ENCODE measurements around the gene PTPN11.
"Not testable (repeated sequence)": the region's sequence is repeated elsewhere in the genome, so short reads cannot be mapped to it uniquely, and the experiment has no call there.

Gene PTPN11

DNA sequence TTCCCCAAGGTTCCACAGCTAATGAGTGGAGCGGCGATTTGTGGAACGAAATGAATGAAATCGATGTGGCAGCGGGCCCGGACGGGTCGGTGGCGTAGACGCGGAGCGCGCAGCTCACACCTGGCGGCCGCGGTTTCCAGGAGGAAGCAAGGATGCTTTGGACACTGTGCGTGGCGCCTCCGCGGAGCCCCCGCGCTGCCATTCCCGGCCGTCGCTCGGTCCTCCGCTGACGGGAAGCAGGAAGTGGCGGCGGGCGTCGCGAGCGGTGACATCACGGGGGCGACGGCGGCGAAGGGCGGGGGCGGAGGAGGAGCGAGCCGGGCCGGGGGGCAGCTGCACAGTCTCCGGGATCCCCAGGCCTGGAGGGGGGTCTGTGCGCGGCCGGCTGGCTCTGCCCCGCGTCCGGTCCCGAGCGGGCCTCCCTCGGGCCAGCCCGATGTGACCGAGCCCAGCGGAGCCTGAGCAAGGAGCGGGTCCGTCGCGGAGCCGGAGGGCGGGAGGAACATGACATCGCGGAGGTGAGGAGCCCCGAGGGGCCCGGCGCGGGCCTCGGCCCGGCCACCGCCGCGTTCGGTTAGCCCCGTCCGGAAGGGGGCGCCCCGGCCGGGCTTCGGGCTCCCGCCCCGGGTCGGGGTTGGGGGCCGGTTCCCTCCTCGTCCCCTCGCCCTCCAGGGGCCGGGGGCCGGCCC lies at the start of gene PTPN11:
Gene PTPN11 (plus strand): TSS at position 340 of the 689 bp plus-strand sequence. CDS start 165 bp downstream, at position 505.
- peak; percentile 95 for DNase-seq

GRCh38 chr12:112370199-112370598 lies 48.5 kb upstream of the PTPN11 start:
- no peak for DNase-seq

DNA sequence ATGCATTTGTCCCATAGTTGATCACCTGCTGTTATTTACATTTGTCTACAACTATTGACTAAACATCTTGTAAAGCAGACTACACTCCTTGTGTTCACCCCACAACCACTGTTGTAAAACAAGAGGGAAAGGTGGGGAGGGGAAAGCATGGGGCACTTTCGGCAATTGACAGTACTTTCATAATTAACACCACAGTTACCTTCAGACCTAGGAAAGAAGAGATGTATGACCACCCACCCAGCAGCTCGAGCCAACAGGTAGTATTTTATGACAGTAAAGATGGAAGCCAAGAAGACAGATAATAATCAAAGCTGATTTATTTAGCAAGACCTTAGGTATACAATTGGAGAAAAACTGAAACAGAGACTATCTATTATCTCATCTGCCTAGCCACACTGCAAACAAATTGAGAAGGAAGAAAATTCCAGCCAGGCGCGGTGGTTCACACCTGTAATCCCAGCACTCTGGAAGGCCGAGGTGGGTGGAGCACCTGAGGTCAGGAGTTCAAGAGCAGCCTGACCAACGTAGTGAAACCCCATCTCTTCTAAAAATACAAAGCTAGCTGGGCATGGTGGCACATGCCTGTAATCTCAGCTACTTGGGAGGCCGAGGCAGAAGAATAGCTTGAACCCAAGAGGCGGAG lies 47.8 kb upstream of the PTPN11 start:
- DNase-seq = no peak

- no peak for DNase-seq
Measured at GRCh38 chr12:112374166-112374740, 44.5 kb upstream of the PTPN11 start.

- no peak for DNase-seq
Measured at GRCh38 chr12:112375105-112375504, 43.6 kb upstream of the PTPN11 start.

- DNase-seq = peak; percentile 22
Measured at GRCh38 chr12:112380663-112381405, 37.9 kb upstream of the PTPN11 start.

- DNase-seq = peak; percentile 31
Measured at GRCh38 chr12:112381406-112381882, 37.3 kb upstream of the PTPN11 start.

GRCh38 chr12:112381883-112382796 lies 36.6 kb upstream of the PTPN11 start, which contains the start of gene HECTD4:
HECTD4 (minus strand) TSS chr12:112382431; CDS start chr12:112382128, 303 bp downstream.
- peak; percentile 95 for DNase-seq

DNA sequence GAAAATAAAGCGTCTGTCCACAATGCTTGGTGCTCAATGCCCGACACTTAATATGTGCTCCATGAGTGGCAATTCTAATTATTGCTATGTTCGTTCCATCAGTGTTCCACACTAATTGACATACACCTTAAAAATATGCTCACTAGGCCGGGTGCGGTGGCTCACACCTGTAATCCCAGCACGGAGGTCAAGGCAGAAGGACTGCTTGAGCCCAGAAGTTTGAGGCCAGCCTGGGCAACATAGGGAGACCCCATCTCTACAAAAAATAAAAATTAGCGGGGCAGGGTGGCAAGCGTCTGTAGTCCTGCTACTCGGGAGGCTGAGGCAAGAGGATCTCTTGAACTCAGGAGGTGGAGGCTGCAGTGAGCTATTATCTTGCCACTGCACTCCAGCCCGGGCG lies 35.9 kb upstream of the PTPN11 start:
- no peak for DNase-seq

GRCh38 chr12:112386726-112387125 lies 32.0 kb upstream of the PTPN11 start:
- DNase-seq = no peak

DNA sequence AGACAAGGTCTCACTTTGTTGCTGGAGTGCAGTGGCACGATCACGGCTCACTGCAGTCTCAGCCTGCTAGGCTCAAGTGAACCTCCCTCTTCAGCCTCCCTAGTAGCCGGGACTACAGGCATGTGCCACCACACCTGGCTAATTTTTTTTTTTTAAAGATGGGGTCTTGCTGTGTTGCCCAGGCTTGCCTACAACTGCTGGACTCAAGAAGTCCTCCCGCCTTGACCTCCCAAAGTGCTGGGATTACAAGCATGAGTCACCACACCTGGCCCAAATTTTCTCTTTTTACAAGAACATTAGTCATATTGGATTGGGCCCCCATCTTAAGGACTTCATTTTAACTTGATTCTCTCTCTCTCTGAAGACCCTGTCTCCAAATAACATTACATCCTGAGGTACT lies 29.5 kb upstream of the PTPN11 start:
- no peak for DNase-seq

- DNase-seq = not testable (repeated sequence)
Measured at GRCh38 chr12:112389922-112390654, 28.7 kb upstream of the PTPN11 start.

GRCh38 chr12:112393328-112393727 lies 25.4 kb upstream of the PTPN11 start:
- no peak for DNase-seq

GRCh38 chr12:112401054-112401453 lies 17.7 kb upstream of the PTPN11 start:
- DNase-seq = no peak

DNA sequence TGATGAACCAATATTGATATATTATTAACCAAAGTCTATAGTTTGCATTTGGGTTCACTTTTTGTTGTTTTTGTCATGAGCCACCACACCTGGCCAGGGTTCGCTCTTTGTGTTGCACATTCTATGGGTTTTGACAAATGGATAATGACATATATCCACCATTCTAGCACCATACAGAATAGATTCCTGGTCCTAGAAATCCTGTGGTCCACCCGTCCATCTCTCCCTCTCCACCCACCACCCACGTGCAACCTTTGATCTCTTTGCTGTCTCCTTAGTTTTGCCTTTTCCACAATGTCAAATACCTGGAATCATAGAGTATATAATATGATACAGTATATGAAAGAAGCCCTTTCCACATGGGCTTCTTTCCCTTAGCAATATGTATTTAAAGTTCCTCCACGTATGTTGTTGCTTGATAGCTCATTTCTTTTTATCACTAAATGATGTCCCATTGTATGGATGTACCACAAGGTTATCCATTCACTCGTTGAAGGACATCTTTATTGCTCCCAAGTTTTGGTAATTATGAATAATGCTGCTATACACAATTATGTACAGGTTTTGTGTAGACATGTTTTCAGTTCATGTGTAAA lies 16.7 kb upstream of the PTPN11 start:
- DNase-seq = no peak

DNA sequence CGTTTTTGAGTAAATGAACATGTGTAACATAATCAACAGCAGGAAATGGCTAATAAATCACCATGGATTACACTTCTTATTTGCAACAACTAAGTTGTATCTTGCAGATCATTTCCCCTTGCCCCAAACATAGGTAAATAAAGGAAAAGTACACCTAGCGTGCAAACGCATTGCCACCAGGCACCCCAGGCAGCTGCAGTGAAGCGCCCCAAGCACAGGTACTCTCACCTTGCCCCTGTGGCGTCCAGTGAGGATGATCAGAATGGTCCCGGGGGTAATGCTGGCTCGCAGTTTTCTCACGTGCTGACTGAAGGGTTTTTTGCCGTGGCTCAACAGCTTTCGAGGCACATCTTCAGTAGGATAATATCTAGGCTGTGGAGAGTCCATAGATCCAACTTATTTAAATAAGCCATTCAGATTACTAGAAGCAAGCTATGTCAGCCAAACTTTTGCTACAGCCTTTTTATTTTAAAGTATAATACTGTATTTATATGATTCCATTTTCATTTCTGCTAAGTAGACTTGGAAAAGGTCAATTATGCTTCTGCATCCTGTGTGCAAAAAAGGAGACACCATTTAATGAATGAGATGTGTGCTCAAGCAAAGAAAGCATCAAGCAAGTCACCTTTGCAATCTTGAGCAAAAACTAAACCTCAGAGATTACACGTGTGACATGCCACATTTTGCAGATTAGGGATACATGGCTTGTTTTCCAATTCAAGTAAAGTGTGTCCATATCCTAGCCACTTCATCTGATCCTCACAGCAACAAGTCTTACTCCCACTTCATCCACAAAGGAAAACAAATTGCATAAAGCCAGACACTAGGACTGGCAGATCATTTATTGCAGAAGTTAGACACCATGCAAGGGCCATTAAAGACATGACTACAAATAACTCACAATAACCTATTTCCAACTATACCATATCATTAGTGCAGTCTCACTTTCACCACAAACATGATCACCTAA lies 11.9 kb upstream of the PTPN11 start:
- DNase-seq = no peak

GRCh38 chr12:112407683-112408082 lies 11.1 kb upstream of the PTPN11 start:
- not testable (repeated sequence) for DNase-seq

DNA sequence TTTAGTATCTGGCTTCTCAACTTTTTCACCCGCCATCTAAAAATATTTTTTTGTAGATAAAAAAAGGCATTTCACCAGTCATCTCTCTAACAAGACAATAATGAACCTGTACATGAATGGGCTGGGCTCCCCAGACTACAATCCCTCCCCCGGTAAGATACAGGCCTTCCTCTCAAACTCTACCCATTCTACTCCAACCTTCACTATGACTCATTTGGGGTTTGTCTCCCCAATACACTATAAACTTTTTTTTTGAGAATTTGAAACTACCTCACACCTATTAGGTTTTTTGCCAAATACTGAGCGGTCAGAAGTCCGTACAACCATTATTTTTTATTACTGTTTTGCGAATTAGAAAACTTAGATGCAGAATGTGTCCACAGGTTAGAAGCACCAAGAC lies 10.1 kb upstream of the PTPN11 start:
- DNase-seq = no peak

GRCh38 chr12:112409064-112409905 lies 9.5 kb upstream of the PTPN11 start, which contains the start of gene RPL6:
RPL6 (minus strand) TSS chr12:112409605; CDS start chr12:112408656, 949 bp downstream.
- DNase-seq = peak; percentile 90

Measured in femur (tissue), 1 donor.